ENCODE data around the gene PLOD3.

PLOD3 gene

DNA sequence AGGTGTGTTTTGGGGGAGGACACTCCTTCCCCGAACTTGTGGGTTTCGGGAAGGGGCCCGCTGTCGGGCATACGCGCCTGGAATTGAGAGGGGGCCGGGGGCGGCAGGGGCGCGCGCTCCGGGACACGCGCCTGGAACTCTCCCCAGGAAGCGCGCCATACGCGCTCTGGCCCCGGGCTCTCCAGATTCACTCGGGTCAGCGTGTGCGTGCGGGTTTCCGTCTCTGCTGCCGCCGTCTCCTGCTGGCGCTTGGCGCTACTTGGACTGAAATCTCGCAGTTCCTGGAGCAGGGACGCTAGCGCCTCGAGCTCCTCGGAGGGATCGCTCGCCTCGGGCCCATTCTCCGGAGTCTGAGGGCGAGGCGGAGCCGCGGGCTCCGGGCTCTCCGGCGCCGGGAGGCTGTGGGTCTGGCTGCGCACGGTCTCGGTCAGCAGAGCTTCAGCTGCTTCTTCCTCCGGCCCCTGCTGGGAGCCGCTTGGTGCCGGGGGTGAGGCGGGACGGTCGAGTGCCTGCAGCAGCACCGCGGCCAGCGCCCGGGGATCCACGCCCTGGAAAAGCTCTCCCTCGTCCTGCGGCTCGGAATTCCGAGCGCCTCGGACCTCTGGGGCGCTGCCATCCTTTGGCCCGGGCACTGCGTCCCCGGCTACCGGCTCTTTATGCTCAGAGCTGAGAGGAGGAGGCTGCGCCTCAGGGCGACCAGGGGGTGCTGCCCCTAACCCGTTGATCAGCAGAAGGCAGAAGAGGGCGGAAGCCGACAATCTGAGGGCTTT, 53.1 kb downstream of the PLOD3 start:
- no peak for DNase-seq (ENCODE audit: low spot score)

- DNase-seq (ENCODE audit: low spot score) = no peak
Measured at GRCh38 chr7:101163279-101164070, 53.9 kb downstream of the PLOD3 start.

GRCh38 chr7:101162551-101163278, 54.7 kb downstream of the PLOD3 start:
- DNase-seq (ENCODE audit: low spot score) = no peak

DNA sequence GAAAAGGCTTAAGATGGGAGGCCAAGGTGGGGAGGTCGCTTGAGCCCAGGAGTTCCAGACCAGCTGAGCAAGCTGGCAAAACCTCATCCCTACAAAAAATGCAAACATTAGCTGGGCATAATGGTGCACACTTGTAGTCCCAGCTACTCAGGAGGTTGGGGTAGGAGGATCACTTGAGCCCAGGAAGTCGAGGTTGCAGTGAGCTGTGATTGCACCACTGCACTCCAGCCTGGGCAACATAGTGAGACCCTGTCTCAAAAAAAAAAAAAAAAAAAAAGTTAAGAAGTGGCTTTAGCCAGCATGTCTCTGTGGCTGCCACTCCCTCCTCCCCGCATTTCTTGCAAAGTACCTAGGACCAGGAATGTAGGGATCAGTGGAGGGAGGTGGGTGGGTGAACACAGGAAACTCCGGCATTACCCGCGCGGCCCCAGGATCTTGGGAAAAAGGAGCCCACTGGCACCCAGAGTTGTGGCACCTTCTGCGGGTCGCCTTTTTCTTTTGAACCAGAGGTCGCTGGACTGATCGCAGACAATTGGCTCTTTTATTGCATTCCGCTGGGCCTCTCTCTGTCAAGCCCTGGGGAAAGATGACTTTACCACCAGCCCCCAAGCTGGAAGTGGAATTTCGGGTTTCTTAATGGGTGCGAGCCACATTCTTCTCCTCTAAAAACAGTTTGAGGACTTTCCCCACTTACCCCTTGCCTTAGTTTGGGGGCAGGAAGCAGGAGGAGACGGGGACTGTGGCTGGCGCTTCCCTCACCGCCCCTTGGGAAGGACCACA, 55.5 kb downstream of the PLOD3 start:
- no peak for DNase-seq (ENCODE audit: low spot score)

DNA sequence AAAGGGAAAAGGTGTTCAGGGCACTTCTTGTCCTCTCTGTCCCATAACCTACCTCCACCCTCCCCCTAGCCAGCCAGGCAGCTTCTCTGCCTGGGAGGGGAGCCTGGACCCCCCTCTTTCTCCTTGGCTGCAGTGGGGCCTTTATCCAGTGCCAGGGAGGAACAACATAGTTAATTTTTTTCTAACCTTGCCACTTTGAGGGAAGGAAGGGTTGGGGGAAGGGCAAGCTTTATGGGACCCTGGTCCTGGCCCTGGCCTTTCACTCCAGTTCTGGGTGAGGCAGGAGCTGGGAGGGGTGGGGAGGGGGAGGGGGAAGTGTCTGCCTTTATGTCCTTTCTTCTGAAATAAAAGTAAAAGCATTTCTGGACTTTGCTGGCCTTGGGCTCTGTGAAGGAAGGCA, 56.5 kb downstream of the PLOD3 start:
- no peak for DNase-seq (ENCODE audit: low spot score)

DNA sequence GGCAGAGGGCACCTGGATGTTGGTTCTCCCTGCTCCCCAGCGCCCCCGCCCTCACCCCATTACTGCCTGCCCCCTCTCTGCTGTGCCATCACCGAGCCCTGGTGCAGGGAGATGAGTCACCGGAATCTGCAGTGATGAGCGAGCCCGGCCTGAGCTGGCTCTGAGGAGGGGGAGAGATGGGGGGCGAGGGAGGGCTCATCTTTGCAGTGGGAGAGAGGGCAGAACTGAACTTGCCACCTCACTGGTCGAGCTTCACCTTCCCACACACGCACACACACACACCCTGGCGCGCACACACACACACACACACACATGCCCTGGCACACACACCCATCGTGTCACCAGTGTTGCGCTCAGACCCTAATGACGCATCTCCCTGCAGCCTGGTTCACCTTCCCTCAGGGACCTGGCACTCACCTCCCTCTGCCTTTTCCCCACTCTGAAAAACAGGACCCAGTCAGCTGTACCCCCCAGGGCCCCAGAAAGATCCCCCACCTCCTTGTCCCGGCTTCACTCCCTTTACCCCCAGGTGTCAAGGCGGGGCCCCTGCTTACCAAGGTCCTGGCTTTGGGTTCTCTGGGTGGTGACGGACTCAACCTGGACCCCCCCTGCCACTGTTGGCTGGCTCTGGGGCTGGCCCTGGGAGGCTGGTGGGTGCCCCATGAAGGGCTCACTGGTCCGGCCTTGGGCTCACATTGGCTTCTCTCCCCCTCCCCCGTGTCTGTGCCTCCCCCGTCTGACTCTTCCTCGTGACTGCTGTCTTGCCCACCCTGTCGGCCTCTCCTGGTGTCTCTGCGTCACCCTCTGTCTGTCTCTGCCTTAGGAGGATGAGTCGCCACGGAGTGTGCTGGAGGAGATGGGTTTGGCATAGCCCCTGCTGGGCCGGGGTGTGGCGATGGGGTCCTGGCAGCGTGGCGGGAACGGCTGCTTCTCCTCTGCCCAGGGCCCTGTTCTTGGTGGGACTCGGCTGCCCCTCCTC, 57.4 kb downstream of the PLOD3 start:
- DNase-seq (ENCODE audit: low spot score) = no peak

DNA sequence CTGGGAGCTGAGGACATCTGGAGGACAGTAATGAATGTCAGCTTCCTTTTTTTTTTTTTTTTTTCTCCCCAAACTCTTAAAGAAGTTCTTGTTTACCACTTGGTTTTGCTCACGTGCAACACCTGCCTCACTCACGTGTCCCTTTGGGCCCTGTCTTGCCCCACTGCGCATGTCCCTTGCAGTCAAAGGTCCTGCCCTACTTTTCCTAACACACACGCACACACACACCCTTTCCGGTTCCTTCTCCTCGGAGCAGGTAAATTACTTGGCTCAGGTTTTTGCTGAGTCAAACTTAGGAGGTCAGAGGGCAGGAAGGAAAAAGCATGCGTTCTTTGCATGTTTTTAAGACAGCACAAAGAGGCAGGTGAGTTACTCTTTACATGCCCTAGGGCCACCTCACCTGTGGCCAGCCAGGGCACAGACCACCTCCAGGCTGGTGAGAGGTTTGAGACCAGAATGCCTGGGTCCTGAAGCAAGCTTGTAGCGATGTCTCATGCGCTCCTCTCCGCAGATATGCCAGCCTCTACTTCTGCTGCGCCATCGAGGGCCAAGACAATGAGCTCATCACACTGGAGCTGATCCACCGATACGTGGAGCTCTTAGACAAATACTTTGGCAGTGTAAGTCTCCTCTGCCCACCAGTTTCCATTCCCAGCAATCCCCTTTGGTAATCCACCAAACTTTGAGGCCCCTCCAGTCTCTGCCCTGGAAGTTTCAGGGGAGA, 60.4 kb downstream of the PLOD3 start:
- no peak for DNase-seq (ENCODE audit: low spot score)

- DNase-seq (ENCODE audit: low spot score) = no peak
Measured at GRCh38 chr7:101156277-101156676, 61.1 kb downstream of the PLOD3 start.
